Pons (tissue), 1 donor: ENCODE measurements around the gene HOXB3.

Source experiments
- DNase-seq: peaks from one replicate; pipeline ENCODE4 v3.0.0-alpha.2; 2016; ENCODE audit warnings: low spot score

The HOXB3 gene

DNA sequence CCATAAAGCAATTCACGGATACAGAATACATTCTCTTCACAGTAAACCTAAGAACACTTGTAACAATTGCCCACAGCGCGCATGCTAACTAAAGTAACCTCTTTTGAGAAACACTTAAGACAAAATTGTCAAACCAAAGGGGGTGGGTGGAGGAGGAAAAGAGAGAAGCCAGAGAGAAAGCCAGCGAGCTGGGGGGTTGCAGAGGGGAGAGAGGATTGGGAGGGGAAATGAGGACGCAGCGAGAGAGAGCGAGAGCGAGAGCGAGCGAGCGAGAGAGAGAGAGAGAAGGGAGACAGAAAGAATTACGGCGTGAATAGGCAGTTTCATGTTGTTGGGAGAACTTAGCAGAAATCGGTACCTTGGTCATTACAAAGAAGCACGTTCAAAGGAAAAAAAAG, 22.4 kb upstream of the HOXB3 start:
- DNase-seq: no peak

DNA sequence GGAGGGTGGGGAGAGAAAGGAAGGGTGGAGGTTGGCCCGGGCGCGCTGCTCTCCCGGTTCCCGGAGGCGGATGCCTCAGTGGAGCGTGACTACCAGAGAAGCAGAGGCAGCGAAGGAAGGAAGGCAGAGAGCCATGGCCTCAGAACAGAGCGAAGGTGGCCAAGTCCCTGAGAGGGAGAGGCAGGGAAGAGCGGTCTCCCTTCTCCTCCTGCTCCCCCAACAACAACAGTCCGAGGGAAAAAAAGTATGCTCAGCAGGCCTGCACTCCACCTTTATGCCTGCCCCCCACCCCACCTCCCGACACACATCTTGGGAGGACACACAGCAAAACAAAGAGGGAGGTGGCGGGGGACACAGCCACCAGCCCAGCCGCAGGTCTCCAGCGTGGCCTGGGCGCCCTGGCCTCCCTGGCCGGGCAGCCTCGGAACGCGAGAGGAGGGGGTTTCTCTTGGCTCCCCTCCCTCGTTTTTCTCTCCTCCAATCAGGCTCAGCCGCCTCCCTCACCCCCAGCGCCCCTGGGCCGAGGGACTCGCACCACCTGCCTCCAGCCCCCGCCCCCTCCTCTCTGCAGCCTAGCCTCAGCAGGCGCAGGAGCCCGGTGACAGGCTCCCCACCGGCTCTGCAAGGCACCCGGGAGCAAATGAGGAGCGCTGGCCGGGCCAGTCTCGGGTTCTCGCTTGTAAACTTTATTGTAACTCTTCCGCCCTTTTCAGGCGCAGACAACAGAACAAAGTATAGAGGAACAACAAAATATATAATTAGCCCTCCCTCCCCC, 21.8 kb upstream of the HOXB3 start:
- no peak for DNase-seq

DNA sequence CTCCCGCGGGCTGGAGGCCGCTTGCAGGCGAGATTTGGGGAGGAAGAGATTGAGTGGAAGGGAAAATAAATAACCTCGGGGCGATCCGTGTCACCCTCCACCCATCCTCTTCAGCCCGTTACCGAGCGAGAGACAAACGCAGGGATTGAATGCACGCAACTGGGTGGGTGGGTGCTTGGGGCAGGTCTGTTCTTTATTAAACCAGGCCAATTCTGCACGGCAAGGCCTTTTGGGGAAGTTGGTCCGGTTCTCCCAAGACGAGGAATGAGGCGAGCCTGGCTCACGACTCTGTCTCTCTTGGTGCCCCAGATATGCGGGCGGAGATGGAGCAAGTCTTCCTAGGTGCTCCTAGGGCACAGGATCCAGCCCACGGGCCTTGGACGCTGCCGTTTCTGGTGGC, 21.2 kb upstream of the HOXB3 start:
- DNase-seq: no peak

DNA sequence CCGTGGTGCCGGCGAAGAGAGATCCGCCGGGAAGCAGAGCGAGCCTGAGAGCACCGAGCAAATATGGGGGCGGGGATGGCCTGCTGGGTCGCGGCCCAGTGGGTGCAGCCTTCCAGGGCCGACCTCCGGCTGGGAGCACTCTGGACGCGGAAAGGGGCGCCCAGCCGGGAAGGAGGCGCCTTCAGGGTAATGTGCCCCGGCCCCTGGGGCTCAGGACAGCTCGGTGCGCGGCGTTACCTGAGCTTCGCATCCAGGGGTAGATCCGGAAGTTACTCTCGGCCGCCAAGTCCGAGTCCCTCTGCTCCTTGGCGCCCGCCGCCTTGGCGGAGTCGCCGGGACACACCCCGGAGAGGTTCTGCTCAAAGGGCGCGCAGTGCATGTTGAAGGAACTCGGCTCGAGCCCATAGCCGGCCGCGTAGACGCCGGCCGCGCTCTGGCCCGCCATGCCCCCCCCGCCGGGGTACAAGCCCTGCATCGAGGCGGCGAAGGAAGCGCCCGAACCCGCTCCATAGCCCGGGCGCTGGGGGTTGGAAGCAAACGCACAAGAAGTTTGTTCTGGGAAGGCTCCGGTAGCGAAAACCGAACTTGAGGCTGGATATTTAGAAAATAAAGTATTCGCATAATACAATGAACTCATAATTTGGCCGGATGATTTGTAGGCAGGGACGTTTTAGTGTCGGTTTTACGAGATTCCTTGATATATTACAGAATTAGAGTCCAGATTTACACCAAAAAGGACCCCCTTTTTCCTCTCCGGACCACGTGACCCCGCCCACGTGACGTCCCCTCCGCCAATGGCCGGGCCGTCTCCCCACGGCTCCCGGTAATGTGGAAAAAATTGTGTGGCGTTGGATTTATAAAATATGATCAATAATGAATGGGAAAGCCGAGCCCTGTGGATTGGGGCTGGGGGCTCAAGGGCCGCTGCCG, 20.5 kb upstream of the HOXB3 start, which contains the start of gene HOXB7:
TSS of gene HOXB7 (minus strand) at position 736 of the 930 bp plus-strand sequence. CDS start at position 637, 99 bp downstream.
- no peak for DNase-seq

DNA sequence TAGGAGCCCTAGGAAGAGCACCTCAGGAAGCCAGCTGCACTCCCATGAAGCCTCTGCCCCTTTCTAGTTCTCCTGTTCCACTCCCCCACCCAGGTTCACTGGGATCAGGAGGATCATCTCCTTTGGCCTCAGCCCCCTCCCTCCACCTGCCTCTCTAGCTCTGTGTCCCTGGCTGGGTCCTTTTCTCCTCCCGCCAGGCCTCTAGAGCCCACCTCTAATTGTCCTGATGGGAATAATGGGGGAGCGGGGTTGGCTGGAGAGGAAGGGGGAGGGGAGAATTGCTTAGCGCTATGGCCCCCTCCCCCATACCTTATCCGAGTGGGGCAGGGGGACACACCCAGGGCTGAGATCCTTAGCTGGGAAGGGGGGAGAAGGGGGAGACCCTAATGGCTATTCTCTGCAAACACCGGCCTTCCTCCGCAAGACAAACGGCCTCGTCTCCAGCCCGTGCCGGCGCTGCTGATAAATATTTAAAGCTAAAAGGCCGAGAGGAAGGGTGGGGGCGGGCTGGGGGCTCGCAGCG, 19.8 kb upstream of the HOXB3 start:
- no peak for DNase-seq

DNA sequence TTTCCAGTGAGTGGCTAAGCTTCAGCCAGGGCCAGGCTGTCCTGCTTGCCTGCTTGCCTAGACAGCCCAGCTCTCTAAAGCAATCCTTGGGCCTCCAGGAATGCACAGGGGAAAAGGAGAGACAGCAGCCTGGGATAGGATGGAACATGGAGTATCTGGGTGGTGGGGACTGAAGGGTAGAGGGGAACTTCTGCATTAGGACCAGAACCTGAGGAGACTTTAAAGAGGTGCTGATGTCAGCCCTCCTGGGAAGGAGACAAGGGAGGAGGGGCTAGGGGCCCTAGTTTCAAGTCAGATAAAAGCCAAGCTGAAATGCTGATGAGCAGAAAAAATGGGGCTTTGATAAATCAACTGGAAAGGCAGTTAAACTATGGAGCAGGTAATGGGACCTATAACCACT, 19.0 kb upstream of the HOXB3 start:
- DNase-seq: no peak

DNA sequence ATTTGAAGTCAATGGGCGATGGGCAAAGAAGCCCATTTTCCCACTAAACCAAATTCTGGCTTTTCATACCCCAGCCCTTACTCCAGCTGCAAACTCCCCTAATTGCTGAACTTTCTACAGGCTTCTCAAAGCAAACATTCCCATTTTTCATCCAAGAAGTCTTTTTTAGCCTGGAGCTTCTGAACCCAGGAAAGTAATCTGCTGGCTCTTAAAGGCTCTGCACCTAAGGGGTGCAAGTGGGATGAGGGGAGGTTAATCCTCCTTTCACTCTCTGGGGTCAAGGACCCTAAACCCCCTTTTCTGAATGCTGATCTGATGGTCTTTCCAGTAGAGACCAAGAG, 18.4 kb upstream of the HOXB3 start:
- DNase-seq: no peak

DNA sequence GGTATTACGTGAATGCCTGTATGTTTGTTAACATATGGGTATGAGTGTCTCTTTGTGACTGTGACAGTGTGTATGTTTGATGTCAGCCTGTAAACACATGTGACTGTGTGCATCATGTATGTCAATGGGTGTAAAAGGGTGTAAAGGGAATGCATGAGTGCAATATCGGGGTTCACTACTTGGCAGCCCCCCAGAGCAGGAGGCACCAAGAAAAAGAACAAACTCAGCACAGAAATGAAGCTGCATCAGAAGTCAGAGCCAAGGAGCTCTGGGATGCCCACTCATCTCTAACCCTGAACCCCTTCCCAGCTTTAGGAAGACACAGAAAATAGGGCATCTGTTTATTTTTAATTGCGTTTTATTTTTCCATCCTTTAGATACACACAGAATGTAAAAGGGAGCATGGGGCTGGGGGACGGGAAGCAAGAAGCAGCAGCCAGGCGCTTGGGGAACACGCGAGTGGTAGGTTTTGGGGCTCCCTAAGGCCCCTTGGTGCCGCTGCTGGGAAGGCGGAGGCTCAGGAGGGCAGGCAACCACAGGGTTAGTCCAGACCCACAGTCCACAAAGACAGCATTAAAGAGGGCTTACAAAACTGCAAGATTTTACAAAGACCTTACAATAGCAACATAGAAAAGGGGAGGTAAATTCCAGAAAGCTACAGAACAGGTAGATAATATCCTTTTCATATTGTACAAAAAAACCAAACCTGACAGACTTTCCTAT, 17.0 kb upstream of the HOXB3 start:
- DNase-seq: no peak

DNA sequence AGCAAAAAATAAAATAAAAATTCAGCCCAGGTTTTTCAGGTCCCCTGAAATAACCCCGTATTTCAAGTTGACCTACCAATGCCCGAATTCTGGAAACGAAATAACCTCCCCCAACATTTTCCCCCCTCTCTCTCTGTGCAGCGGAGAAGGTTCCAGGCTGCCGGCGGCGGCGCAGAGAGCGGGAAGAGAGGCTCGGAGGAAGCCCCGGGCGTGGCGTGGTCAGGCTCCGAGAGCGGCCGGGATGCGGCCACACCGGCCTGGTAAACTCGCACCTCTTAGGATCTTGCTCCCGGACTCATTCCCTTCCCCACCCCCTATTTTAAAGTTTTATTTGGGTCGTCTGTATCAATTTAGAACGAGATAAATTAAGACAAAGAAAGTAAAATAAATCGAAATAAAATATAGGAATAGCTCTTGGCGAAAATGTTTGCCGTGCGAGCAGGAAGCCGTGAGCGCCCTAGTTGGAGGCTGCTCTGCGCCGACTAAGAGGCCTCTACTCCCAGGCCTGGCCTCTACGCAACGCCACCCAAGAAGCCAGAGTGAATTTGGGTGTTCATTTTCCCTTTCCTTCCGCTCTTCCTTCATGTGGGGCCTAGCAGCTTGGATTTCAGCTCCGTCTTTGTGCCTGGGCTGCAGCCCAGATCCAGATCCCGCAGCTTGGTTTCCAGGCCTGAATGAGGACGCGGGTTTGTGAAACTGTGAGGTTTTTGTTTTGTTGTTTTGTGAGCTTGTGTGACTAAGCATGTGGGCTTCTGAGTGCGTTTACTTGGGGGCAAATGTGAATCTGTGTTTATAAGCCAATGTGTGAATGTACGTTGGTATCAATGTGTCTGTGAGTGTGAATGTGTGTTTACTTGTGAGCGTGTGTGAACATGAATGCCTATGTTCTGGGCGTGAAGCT, 16.2 kb upstream of the HOXB3 start:
- no peak for DNase-seq

DNA sequence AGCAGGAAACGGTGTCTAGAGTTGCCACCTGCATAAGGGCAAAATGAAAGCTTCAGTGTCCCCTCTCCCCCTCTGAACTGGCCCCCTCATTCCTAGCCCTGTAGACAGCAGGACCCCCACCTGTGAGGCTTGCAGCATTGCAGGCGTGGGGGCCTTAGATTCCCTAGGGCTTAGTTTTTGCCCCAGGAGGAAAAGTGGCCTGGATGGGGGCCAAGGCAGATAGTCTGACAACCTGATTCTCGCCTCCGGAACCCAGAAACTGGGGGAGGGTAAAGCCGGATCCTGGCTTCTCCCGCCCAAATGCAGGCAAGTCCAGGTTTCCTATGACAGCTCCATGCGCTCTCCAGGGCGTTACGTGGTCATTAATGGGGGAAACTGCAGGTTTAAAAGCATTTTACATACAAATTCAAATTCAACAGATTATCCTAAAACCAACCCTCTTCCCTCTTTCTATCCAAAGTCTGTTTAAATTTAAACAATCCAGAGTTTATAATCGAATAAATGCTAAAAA, 15.4 kb upstream of the HOXB3 start:
- no peak for DNase-seq

DNA sequence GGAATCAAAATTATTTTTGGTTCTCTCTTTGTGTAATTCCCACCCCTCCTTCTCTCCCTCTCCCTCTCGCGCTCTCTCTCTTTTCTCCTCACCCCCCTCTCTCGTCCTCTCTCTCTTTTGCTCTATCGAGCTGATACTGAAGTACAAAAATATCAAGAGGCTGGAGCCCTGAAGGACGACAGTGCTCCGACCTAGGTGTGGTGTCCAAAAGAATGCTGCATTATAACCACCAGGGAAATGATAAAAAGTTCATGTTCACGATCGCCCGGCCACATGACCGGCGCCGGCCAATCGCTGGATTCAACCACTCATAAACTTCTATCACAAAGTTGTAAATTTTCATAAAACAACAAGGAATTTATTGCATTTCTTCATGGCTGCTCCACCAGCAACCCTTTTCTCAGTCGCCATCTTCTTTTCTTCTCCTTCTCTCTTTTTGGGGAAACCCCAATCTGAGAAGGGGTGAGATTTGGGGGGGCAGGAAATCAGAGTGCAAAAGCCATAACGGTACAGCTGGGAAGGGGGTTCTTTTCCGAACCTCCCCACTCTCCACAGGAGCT, 14.8 kb upstream of the HOXB3 start, which contains the start of gene HOXB6:
TSS of gene HOXB6 (minus strand) at position 217 of the 560 bp plus-strand sequence. CDS start 6,836 bp downstream, outside the sequence.
- no peak for DNase-seq

DNA sequence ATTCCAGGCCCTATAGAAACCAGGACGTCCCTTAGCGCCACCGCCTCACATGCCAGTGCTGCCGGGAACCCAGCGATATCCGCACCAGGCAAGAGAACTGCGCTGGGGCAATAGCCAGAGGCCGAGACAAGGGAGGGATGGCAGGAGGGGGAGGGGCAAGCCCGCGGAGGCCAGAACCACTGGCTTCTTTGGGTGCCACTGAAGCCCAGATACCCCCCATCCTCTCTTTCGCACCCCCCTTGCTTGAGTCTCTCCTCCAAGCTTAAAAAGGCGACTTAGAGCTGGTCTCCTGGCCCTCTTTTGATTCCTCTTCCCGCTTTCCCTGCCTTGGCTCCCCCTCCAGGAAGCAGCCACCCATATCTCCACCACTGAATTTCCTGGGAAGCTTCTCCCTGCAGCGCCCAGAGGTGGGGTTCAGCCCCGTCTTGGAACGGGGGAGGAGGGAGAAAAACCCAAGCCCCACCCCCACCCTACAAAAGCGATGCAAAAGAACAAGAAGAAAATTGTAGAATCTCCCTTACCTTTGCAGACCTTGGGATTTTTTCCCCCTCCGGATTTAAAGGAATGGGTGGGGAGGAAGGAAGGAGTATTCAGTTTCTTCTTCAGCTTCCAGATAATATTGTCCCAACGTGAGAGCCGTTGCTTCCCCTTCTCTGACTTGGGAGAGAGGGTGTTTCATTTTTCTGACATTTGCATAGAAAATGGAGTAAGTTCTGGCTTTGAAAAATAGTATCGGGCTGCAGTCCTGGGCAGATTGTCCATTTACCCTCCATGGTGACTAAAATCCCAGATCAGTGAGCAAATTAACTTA, 14.1 kb upstream of the HOXB3 start:
- no peak for DNase-seq

DNA sequence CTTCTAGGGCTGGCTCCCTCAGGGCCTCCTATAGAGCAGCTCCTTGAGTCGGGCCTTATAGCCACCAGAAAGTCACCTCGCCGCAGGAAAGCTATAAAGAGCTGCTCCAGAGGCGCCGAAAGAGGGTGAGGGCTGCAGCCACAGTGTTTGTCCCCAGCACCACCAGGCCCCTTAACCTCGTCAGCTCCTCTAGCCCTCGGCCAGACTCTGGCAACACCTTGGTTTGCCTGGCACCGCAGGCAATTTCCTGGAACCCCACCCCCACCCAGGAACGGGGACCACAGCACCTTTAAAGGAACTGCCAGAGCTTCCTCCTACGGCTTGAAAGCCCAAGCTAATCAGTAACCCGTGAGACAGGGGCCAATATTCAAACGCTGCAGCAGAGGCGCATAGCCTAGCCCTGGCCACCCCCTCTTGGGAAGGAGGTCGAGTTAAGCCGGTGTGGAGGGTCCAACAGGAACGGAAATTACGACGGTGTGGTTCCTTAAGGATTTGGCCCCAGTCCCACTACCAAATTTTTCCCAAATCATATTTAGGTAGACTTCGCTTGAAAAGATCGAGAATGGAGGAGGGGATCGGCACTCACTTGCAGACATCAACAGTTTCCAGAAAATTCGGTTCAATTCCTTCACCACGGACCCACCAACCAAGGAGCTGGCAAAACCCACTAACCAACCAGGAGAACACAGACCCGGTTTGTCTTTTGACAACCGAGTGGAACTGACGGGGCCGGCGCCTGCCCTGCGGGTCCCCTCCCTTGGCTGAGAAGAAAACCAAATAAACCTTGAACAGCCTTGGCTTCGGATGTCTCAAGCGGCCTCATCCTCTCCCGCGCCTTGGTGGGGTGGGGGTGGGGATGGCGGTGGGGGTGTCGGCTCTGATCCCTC, 11.7 kb upstream of the HOXB3 start:
- DNase-seq: no peak

DNA sequence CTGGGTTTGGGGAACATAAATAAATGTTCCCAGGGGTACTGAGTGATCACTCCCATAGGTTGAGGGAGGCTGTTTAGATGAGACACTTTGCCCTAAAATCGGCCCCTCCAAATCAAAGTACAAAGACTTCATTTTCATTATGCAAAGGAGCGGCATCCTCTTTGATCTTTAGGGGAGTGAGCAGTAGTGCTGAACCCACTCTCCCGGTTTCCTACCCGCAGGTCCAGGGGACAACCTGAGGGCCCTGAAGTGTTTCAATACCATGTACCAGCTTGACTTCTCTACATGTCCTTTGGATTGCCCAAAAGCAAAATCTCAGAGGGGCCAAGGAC, 11.1 kb upstream of the HOXB3 start:
- DNase-seq: no peak

DNA sequence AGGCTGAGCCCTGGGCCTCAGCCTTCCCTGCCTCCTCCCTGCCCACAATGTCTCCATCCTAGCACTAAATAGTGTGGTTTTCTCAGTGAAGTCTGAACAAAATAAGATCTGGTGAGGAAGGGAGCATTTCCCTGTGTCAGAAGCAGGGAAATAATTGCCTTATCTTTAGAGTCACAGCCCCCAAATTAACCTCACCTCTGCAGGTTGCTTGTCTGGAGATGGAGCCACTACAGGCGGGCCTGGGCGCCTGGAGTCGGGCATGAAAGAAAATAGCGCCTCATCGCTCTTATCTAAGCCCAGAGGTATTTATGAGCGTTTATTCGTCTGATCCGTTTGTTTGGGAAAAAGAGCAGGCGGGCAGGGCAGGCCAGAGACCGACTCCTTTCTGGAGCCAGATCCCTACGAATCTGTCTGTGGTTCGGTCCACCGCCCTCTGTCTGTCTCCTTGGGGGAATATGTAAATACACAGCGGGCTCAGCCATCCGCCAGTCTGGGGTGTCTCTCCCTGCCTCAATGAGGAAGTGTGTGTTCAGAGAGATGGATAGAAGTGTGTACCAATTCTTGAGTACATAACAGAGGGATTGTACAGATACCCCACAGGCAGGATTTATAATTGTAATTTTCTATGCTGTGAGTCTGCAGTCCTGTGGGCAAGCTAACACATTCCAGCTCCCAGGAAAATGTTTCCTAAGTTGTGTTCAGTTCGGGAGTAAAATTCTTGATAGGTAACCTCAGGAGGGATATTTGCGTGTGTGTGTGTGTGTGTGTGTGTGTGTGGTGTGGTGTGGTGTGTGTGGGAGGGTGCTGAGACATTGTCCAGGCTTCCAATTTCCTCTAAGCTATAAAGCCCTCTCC, 10.4 kb upstream of the HOXB3 start:
- DNase-seq: no peak

DNA sequence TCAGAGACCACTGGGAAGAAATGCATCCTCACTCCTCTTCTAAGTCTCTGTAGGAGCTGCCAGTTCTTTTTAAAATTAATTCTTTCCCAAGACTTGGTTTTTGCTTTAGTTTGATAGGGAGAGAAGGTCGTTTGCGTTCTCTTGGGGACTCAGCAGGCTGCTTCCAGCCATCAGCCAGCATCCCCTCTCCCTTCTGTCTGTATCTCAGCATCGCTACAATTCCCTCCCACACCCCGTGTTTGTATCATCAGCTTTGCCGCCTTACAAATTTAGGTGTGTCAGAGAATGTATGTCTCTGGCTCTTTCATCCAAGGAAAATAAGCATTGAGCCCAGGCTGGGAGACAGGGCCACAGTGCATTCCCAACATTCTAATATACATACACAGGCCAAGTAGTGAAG, 9.3 kb upstream of the HOXB3 start:
- no peak for DNase-seq

DNA sequence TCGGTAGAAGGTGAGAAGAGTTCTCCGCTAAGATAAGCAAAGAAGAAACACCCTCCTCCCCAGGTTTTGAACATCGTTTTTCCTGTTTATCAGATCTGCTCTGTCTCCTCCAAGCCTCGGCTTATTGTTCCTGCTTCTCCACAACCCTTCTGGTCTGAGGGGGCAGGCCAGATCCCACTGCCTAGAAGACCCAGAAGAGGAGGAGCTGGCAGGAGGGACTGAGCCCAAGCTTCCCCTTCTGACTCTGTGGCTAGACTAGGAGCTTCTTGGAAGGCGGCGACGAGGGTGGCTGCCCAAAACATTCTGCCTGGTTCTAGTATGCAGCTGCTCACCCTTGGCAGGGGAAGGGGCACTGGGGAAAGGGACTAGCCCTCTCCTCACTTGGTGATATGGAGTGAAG, 8.7 kb upstream of the HOXB3 start:
- no peak for DNase-seq
